GM23248 (cell line): Measurements from ENCODE around the gene PAF1.

Source experiments
- EZH2 ChIP-seq: fragments of 200-600 bp; sonication (generic); IDR thresholded peaks from 2 replicates; pipeline ENCODE4 v1.6.1; 2018; ENCODE audit warnings: antibody characterized with exemption, mild to moderate bottlenecking; ENCODE audit not compliant: insufficient read depth, poor library complexity, severe bottlenecking
- EZH2phosphoT487 ChIP-seq: fragments of 200-600 bp; sonication (generic); IDR thresholded peaks from 2 replicates; pipeline ENCODE4 v1.6.1; 2018; ENCODE audit warnings: antibody characterized with exemption, moderate library complexity, mild to moderate bottlenecking, low read depth; ENCODE audit not compliant: insufficient read depth

DNA sequence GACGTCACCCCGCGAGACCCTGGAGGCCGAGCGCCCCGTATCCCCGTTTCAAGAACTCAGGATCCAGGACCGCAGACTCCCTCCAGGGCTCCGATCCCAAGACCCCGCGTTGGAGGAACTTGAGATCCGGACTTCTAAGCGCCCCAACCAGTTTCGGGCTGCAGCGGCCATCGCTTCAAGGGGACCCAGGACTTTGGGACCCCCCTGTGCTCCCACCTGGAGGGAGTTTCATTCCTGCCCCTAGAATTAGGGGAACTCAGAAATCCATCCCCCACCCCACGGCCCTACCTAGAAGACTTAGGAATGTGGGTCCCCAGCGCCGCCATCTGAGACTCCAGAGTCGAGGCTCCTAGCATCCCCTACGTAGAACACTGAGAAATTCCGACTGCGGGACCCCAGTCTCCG, 22.0 kb upstream of the PAF1 start:
- TF ChIP-seq EZH2phosphoT487, result no peak
- no peak for TF ChIP-seq EZH2
